ENCODE results near the gene LITAF. TPM values are rescaled to one million over a fixed set of nuclear protein-coding genes. Genes with fewer than 3 reads are reported as not detected.

Gene LITAF
- total RNA-seq, 1 donor from 2014 or later, result 179 TPM

GRCh38 chr16:11543661-11544393, 42.9 kb downstream of the LITAF start:
- H3K4me1 Mint-ChIP-seq (ENCODE audit: unreplicated experiment), result peaks cover 14% of the 10 kb centered on the region
- no peak for TF ChIP-seq CTCF (IDR thresholded peaks at IDR 0.05)
- no peaks in the 10 kb centered on the region for H3K27me3 Mint-ChIP-seq (ENCODE audit: unreplicated experiment)
- H3K4me3 Mint-ChIP-seq (ENCODE audit: unreplicated experiment), result no peak overlapping the region
- no peak for DNase-seq (ENCODE audit: extremely low spot score, unreplicated experiment)
- H3K27ac Mint-ChIP-seq (ENCODE audit: unreplicated experiment), result no peak overlapping the region
- no peaks in the 10 kb centered on the region for H3K9me3 Mint-ChIP-seq (ENCODE audit: unreplicated experiment)
- H3K36me3 Mint-ChIP-seq (ENCODE audit: unreplicated experiment), result peaks cover 28% of the 10 kb centered on the region

- no peak for TF ChIP-seq CTCF (IDR thresholded peaks at IDR 0.05)
- no peak overlapping the region for H3K4me3 Mint-ChIP-seq (ENCODE audit: unreplicated experiment)
- peaks cover 14% of the 10 kb centered on the region for H3K4me1 Mint-ChIP-seq (ENCODE audit: unreplicated experiment)
- H3K27me3 Mint-ChIP-seq (ENCODE audit: unreplicated experiment), result no peaks in the 10 kb centered on the region
- H3K9me3 Mint-ChIP-seq (ENCODE audit: unreplicated experiment), result no peaks in the 10 kb centered on the region
- peaks cover 12% of the 10 kb centered on the region for H3K36me3 Mint-ChIP-seq (ENCODE audit: unreplicated experiment)
- no peak for DNase-seq (ENCODE audit: extremely low spot score, unreplicated experiment)
- H3K27ac Mint-ChIP-seq (ENCODE audit: unreplicated experiment), result no peak overlapping the region
These were observed 44.5 kb downstream of the LITAF start for GRCh38 chr16:11542069-11542744.

- Mint-ChIP-seq H3K4me1 (ENCODE audit: unreplicated experiment) (peaks cover 8% of the 10 kb centered on the region), H3K27me3 (ENCODE audit: unreplicated experiment) (no peaks in the 10 kb centered on the region), H3K4me3 (ENCODE audit: unreplicated experiment) (no peak overlapping the region), H3K9me3 (ENCODE audit: unreplicated experiment) (no peaks in the 10 kb centered on the region), H3K27ac (ENCODE audit: unreplicated experiment) (no peak overlapping the region), H3K36me3 (ENCODE audit: unreplicated experiment) (no peaks in the 10 kb centered on the region)
- no peak for DNase-seq (ENCODE audit: extremely low spot score, unreplicated experiment)
- no peak for TF ChIP-seq CTCF (IDR thresholded peaks at IDR 0.05)
These were observed 47.1 kb downstream of the LITAF start for GRCh38 chr16:11539641-11540050.

- Mint-ChIP-seq H3K36me3 (ENCODE audit: unreplicated experiment) (no peaks in the 10 kb centered on the region), H3K4me3 (ENCODE audit: unreplicated experiment) (no peak overlapping the region)
These were observed 47.8 kb downstream of the LITAF start for GRCh38 chr16:11538880-11539279.

More at GRCh38 chr16:11538880-11539279, 47.8 kb downstream of the LITAF start:
- no peak for TF ChIP-seq CTCF (IDR thresholded peaks at IDR 0.05)
- Mint-ChIP-seq H3K9me3 (ENCODE audit: unreplicated experiment) (no peaks in the 10 kb centered on the region), H3K27ac (ENCODE audit: unreplicated experiment) (no peak overlapping the region), H3K4me1 (ENCODE audit: unreplicated experiment) (peaks cover 10% of the 10 kb centered on the region), H3K27me3 (ENCODE audit: unreplicated experiment) (no peaks in the 10 kb centered on the region)
- no peak for DNase-seq (ENCODE audit: extremely low spot score, unreplicated experiment)

Measured in osteocyte (in vitro differentiated cells).